Fibroblast of upper back skin (primary cell): ENCODE data around the gene FER.

Experiments
- DNase-seq: peaks from one replicate; pipeline ENCODE4 v3.0.0-alpha.2; 2013

The FER gene

GRCh38 chr5:109192555-109193281, 445.0 kb downstream of the FER start:
- no peak for DNase-seq

GRCh38 chr5:109195667-109196066, 448.0 kb downstream of the FER start:
- no peak for DNase-seq

GRCh38 chr5:109196087-109196822, 448.6 kb downstream of the FER start:
- DNase-seq, result no peak

GRCh38 chr5:109196823-109197160, 449.1 kb downstream of the FER start:
- no peak for DNase-seq

GRCh38 chr5:109199289-109199688, 451.6 kb downstream of the FER start:
- DNase-seq, result no peak

- no peak for DNase-seq
These were observed 452.3 kb downstream of the FER start for GRCh38 chr5:109199799-109200620.

- DNase-seq, result no peak
These were observed 467.3 kb downstream of the FER start for GRCh38 chr5:109215040-109215439.

GRCh38 chr5:109218818-109219217, 471.1 kb downstream of the FER start:
- DNase-seq, result no peak

- DNase-seq, result no peak
These were observed 475.8 kb downstream of the FER start for GRCh38 chr5:109223531-109223930.

- no peak for DNase-seq
These were observed 476.7 kb downstream of the FER start for GRCh38 chr5:109224276-109224882.

GRCh38 chr5:109225716-109226625, 478.3 kb downstream of the FER start:
- no peak for DNase-seq

- DNase-seq, result no peak
These were observed 482.7 kb downstream of the FER start for GRCh38 chr5:109230369-109230768.

GRCh38 chr5:109231331-109231730, 483.6 kb downstream of the FER start:
- DNase-seq, result no peak

- DNase-seq, result no peak
These were observed 486.7 kb downstream of the FER start for GRCh38 chr5:109234381-109234780.

- no peak for DNase-seq
These were observed 491.8 kb downstream of the FER start for GRCh38 chr5:109239456-109239855.

GRCh38 chr5:109242518-109242917, 494.8 kb downstream of the FER start:
- DNase-seq, result peak; percentile 24

GRCh38 chr5:109246395-109246794, 498.7 kb downstream of the FER start:
- DNase-seq, result no peak
